Activated CD4-positive, alpha-beta T cell treated with anti-CD3 and anti-CD28 coated beads, Interleukin-2, amount 50 U/mL, for 48 hours (primary cell): ENCODE measurements around the gene DCC.

ENCODE experiments used
- DNase-seq, 2 experiments: peaks; one replicate each; pipeline ENCODE4 v3.0.0-alpha.2; 2020

The DCC gene

GRCh38 chr18:52610451-52611115, 270.6 kb downstream of the DCC start:
- no peak for DNase-seq

DNA sequence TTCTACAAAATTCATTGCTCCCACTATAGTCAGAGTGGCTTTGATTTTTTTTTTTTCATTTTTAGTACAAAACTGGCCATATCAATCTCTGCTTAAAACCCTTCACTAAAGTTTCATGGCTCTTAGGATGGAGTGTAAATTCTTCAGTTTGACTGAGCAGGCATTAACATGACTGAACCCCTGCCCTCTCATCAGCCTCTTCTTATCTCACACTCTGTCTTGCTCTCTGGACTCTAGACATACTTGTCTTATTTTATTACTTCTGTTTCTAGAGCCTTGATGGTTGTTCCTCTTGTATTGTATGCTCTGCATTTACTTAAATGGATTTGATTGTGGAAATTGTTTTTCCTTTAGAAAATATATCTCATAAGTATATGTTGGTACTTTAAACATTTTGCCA, 272.4 kb downstream of the DCC start:
- DNase-seq: no peak

- no peak for DNase-seq
These were observed 275.3 kb downstream of the DCC start for GRCh38 chr18:52615321-52615720.

DNA sequence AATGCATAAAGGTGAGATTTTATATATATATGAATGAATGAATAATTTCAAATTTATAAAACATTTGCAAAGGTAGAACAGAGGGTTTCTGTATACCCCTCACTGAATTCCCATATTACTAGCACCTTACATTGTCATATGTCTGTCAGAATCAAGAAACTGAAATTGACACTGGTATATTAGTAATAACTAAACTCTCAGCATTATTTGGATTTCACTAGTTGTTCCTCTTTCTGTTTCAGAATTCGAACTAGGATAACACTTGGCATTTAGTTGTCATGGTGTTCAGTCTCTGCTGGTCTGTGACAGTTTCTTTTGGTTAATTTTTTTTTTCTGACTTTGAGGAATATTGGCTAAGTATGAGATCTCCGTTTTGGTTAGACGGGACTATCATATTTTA, 275.9 kb downstream of the DCC start:
- DNase-seq: no peak

- no peak for DNase-seq
These were observed 277.9 kb downstream of the DCC start for GRCh38 chr18:52617931-52618330.

- DNase-seq: no peak
These were observed 281.0 kb downstream of the DCC start for GRCh38 chr18:52620926-52621439.

DNA sequence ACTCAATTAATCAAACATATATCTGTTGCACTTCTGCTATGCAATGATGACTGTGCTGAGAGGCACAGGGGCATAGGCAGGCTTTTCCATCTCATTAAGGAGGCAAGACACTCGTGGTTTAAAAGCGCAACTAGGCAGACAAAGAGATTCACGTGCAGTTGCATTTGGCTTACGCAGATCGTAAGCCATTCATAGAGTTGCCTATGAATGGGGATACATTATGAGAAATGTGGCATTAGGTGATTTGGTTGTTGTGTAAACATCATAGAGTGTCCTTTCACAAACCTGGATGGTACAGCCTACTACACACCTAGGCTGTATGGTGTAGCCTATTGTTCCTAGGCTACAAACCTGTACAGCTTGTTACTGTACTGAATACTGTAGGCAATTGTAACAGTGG, 284.7 kb downstream of the DCC start:
- no peak for DNase-seq

DNA sequence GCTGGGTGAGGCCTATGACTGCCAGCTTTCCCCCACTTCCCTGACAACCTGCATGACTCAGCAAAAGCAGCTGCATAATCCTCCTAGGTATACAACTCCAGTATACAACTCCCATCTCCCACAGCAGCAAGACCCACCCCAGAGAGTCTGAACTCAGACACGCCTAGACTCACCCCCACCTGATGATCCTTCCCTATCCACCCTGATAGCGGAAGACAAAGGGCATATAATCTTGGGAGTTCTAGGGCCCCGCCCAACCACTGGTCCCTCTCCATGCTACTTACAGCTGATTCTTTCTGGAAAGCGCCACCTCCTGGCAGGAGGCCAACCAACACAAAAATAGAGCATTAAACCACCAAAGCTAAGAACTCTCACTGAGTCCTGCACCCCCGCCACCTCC, 296.5 kb downstream of the DCC start:
- peak in 1 of 2 experiments; percentile 1 for DNase-seq

- DNase-seq: no peak
These were observed 308.2 kb downstream of the DCC start for GRCh38 chr18:52648201-52648600.

- no peak for DNase-seq
These were observed 312.4 kb downstream of the DCC start for GRCh38 chr18:52652391-52652790.

DNA sequence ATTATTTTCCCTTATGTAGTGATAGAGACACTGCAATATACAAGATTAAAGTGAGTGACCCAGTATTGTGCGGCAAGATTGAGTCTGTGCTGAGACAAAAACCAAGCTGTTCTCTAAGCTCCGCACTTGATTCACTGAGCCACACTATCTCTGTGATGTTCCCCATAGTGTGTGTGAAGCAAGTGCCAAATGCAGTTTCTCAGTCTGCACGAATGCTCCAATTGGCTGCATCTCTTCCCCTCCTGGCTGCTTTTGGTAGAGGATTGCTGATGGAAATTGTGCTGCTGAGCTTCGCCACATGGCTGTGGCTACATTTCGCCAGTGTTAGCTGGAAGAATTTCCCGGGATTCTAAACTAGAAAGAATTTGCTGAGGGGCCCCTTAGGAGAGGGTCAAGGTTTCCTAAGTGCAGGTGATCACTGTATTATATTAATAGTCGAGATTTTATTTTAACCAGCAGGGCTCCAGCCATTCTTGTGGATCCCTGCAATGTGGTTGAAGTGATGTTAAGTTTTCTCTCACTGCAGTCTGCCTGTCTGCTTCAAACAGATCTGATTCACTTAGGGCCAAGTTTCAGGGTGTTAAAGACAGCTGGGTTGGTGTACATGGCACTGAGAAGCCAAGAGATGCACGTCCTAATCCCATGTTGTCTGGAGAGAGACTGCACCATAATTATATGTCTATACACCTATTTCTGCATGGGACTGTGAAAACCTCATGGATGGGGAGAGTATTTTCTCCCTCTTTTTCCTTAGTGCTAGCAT, 317.2 kb downstream of the DCC start:
- no peak for DNase-seq

DNA sequence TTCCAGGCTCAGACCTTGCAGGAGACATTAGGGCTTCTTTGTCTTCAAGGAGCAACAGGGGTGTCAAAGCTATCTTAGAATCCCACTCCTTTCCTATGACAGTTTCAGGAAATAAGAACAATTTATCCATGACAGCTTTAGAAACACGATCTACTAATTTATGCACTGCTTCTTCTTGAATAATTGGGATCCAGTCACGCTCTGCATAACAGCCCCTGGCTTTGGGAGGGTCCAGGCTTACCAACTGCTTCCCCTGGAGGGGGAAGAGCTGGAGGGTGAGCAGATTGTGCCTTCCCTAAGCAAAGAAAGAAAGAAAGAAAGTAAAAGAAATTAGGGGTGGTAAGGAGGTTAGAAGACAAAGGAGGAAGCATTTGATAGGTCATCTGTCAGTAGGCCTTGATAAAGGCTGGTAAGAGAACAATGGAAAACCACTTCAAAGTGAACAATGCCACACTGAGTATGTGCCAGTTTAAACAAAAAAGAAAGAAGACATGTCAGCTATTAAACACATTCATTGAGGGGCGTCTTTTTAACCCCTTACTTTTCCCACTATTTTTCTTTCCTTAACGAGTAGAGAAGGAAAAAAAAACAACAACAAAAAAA, 327.6 kb downstream of the DCC start:
- no peak for DNase-seq

DNA sequence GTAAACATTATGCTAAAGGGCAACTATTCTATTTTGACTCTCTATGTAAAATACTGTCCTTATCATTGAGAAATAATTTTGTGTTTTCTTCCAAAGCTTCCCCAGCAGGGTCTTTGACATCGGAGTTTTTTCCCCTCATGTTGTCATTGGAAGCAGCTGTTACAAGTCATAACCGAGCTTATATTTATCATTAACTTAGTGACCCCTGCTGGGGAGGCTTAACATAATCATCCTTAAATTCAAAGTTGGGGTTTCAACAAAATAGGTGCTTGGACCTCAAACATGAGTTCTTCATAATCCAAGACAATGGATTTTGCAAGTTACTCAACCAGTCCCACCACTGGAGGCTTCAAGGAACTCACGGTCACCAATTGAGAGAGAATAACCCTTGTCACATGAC, 330.9 kb downstream of the DCC start:
- DNase-seq: no peak

DNA sequence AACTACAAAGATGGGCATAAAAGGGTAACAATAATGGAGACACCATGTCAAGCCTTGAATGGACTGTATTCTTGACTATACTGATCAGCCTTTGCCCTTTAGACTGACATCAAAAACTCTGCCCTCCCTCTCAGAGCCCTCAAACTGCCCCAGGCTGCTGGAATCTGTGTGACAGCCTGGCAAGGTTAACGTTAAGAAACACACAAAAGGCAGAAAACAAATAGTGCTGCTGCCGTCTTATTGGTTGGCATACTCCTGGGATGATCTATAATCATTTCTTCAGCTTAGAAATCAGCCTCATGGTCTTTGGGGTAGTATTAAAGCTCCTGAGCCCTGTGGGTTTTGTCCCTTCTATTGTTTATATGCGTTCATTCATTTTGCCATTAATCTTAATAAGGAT, 338.0 kb downstream of the DCC start:
- DNase-seq: no peak

GRCh38 chr18:52678551-52678950, 338.6 kb downstream of the DCC start:
- DNase-seq: no peak

DNA sequence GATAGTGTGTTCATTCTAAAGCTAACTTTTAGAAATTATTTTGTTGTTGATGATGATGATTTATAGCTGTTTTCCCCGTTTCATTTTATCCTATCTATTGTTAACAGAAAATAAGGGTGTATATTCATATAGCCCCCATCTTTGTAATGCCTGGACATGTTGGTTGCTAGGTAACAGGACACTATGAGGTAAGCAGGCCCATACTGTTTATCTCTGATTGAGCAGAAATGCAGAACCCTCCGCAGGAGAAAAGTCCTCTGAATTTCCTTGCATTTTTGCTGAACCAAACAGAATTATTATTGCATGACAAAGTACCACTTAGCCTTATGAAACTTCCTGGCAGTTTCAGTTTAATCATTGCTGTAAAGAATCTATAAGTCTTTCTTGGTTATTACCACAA, 339.4 kb downstream of the DCC start:
- no peak for DNase-seq

DNA sequence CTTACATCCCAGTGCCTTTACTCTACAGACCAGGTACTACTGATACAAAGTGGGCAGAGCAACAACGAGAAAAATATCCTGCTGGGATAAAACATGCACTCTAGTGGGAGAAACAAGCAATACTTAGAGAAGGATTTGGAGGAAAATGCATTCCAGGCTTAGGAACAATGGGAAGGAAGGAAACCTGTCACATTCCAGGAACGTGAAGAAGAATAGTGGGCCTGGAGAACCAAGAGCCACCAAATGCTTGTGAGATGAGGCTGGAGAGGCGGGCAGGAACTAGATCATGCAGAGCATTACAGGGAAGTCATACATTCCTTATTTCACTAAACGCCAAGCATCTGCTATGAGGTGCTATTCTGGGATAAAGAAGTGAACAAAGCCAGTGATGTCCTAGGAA, 342.3 kb downstream of the DCC start:
- no peak for DNase-seq

DNA sequence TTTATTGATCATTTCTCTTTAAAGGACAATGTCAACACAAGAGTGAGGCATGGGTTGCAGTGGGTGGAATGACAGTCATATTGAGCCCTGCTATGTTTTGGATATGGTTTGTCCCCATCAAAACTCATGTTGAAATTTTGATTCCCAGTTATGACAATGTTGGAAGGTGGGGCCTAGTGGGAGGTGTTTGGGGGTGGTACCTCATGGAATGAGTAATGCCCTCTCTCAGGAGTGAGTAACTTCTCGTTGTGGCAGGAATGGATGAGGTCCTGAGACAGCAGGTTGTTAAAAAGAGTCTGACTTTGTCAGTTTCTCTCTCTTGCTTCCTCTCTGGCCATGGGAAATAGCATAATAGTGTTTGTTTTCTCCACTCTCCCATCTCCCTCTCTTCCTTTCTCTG, 345.3 kb downstream of the DCC start:
- DNase-seq: no peak

DNA sequence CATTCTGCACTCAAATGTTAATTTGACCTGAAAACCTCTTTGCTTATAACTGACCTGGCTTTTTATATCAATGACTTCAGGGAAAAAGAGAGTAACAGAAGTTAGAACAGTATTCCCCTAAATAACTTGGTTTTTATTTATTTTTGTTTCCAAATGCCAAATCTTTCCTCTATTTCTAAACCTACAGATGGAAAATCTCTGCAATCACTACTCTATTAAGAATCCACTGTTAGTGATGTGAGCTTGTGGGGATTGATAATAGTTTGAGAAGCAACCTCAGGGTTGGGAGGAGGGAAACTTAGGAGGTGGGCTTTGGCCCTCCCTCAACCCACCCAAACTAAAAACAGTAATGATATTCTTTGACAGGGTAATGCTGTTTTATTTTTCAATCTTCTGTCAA, 351.8 kb downstream of the DCC start:
- DNase-seq: no peak

DNA sequence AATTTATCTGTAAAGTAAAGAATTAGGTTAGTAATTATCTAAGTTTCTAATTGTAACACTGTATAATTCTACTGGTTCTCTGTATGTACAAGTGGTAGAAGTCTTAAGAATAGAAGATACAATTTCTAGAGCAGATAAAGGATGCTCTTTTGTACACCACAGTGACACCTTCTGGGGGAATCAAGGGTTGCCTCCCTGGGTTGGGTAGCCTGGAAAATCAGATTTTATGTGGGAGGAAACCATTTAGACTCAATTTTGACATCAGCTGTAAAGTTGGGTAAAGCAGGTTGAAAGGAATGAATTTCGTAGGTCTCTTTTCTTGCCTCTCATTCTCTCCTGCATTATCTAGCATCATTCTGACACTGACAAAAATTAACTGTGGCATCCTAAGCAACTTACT, 354.8 kb downstream of the DCC start:
- peak in 1 of 2 experiments; percentile 4 for DNase-seq

- DNase-seq: no peak
These were observed 360.1 kb downstream of the DCC start for GRCh38 chr18:52700116-52700515.

GRCh38 chr18:52700816-52701215, 360.8 kb downstream of the DCC start:
- no peak for DNase-seq

DNA sequence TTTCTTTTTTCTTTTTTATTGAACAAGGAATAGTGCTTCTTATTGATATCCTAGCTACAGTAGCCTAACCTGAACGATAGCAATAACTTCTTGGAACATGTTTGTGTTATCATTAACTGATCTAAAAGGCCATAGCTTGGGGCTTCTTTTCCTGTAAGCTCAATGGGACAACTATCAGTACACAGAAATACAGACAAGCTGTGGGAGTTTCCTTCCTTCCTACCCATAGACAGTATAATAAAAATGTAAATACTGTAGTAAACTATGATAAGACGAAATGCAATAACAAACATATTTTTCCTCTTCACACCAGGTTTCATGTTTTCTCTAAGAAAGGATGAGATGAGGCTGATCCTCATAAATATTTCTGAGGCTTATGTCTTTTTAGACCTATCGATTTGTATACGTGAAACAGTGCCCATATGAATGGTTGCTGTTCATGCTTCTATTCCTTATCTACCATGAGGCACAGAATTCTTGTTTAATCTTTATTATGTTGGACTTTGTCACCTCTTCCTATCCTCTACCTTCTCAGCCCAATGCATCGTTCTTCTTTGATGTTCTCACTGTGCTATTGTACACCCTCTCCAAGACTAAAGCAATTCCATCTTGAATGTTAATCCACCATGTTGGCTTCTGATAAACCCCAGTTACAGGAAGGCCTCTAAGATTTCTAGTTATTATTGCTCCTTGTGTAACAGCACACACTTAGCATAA, 361.4 kb downstream of the DCC start:
- DNase-seq: no peak

GRCh38 chr18:52715421-52715820, 375.4 kb downstream of the DCC start:
- no peak for DNase-seq
